MM.1S (cell line): ENCODE measurements around the gene NUTF2.

Experiments
- DNase-seq: peaks from one replicate; pipeline ENCODE4 v3.0.0-alpha.2; 2015
- H2AFZ ChIP-seq: fragments of 300-600 bp; sonication (generic); 2 replicates; pipeline ENCODE4 v1.6.0; 2016; ENCODE audit warnings: antibody characterized with exemption, low read length
- H3F3A ChIP-seq: fragments of 300-600 bp; sonication (generic); 2 replicates; pipeline ENCODE4 v1.6.1; 2016; ENCODE audit warnings: mild to moderate bottlenecking, antibody characterized with exemption, low read length, moderate library complexity, mixed read lengths; ENCODE audit not compliant: insufficient read depth
- H3K27ac ChIP-seq: fragments of 300-600 bp; sonication (generic); 2 replicates; pipeline ENCODE4 v1.5.1; 2016; ENCODE audit warnings: mild to moderate bottlenecking, low read length
- H3K27me3 ChIP-seq: fragments of 300-600 bp; sonication (generic); replicated peaks from 2 replicates; pipeline ENCODE4 v1.6.0; 2016; ENCODE audit warnings: low read length; ENCODE audit not compliant: insufficient read depth
- H3K36me3 ChIP-seq: fragments of 300-600 bp; sonication (generic); replicated peaks from 2 replicates; pipeline ENCODE4 v1.6.1; 2016; ENCODE audit warnings: mild to moderate bottlenecking, low read length, mixed read lengths; ENCODE audit not compliant: insufficient read depth
- H3K4me1 ChIP-seq: fragments of 300-600 bp; sonication (generic); 2 replicates; pipeline ENCODE4 v1.6.1; 2016; ENCODE audit warnings: low read length, mixed read lengths
- H3K4me2 ChIP-seq: fragments of 300-600 bp; sonication (generic); 2 replicates; pipeline ENCODE4 v1.6.0; 2016; ENCODE audit warnings: low read depth, low read length
- H3K4me3 ChIP-seq: fragments of 300-600 bp; sonication (generic); 2 replicates; pipeline ENCODE4 v1.5.1; 2016; ENCODE audit warnings: low read length, mixed read lengths
- H3K79me2 ChIP-seq: fragments of 300-600 bp; sonication (generic); 2 replicates; pipeline ENCODE4 v1.6.1; 2016; ENCODE audit warnings: mixed run types, low read length, mixed read lengths
- H3K9ac ChIP-seq: fragments of 300-600 bp; sonication (generic); 2 replicates; pipeline ENCODE4 v1.6.1; 2016; ENCODE audit warnings: low read length, mixed read lengths
- H3K9me2 ChIP-seq: fragments of 300-600 bp; sonication (generic); replicated peaks from 2 replicates; pipeline ENCODE4 v1.6.1; 2016; ENCODE audit warnings: mild to moderate bottlenecking, low read length, mixed read lengths; ENCODE audit not compliant: insufficient read depth
- H3K9me3 ChIP-seq: fragments of 300-600 bp; sonication (generic); replicated peaks from 2 replicates; pipeline ENCODE4 v1.6.1; 2016; ENCODE audit warnings: mild to moderate bottlenecking, low read length, mixed read lengths; ENCODE audit not compliant: insufficient read depth
- H4K20me1 ChIP-seq: fragments of 300-600 bp; sonication (generic); 2 replicates; pipeline ENCODE4 v1.6.1; 2016; ENCODE audit warnings: mild to moderate bottlenecking, low read length, moderate library complexity, mixed read lengths; ENCODE audit not compliant: insufficient read depth
- CTCF ChIP-seq: fragments of 300-600 bp; sonication (generic); IDR thresholded peaks from 2 replicates; pipeline ENCODE4 v1.5.1; 2016; ENCODE audit warnings: antibody characterized with exemption, low read length, mixed read lengths
- EZH2 ChIP-seq: fragments of 300-600 bp; sonication (generic); optimal IDR thresholded peaks from 2 replicates; pipeline ENCODE3; 2017; ENCODE audit warnings: low read depth, mild to moderate bottlenecking, antibody characterized with exemption, low read length, mixed read lengths
- EZH2phosphoT487 ChIP-seq: fragments of 300-600 bp; sonication (generic); IDR thresholded peaks from 2 replicates; pipeline ENCODE4 v1.6.1; 2018; ENCODE audit warnings: antibody characterized with exemption, low read length

The NUTF2 gene

GRCh38 chr16:67842509-67843342 is 4.0 kb upstream of the NUTF2 start:
- peaks cover 25% of the 10 kb centered on the region for H3K4me1 ChIP-seq
- peak overlapping the region; percentile 38; the same call in 1 of the 2 replicates for H3K9ac ChIP-seq
- TF ChIP-seq CTCF (peak; percentile 48), EZH2 (no peak), EZH2phosphoT487 (no peak)
- H4K20me1 ChIP-seq: no peaks in the 10 kb centered on the region
- peaks cover 46% of the 10 kb centered on the region for H3K79me2 ChIP-seq
- peak overlapping the region; percentile 83 for H3K4me3 ChIP-seq
- peak overlapping the region; percentile 82 for H2AFZ ChIP-seq
- H3K4me2 ChIP-seq: peak overlapping the region; percentile 97
- DNase-seq: peak; percentile 61
- H3K36me3 ChIP-seq: no peaks in the 10 kb centered on the region
- no peaks in the 10 kb centered on the region for H3K9me3 ChIP-seq
- peak overlapping the region; percentile 51; the same call in 1 of the 2 replicates for H3K27ac ChIP-seq
- peaks cover 33% of the 10 kb centered on the region for H3F3A ChIP-seq
- no peaks in the 10 kb centered on the region for H3K9me2 ChIP-seq
- no peaks in the 10 kb centered on the region for H3K27me3 ChIP-seq

GRCh38 chr16:67843343-67843765 is 3.4 kb upstream of the NUTF2 start:
- Histone ChIP-seq H3K4me2 (peak overlapping the region; percentile 97), H3K9me2 (no peaks in the 10 kb centered on the region), H3K36me3 (no peaks in the 10 kb centered on the region), H3K27ac (no peak overlapping the region; the same call in 1 of the 2 replicates), H3F3A (peaks cover 33% of the 10 kb centered on the region), H3K9me3 (no peaks in the 10 kb centered on the region), H3K27me3 (no peaks in the 10 kb centered on the region), H3K4me3 (peak overlapping the region; percentile 83), H3K4me1 (peaks cover 25% of the 10 kb centered on the region), H3K9ac (peak overlapping the region; percentile 38; the same call in 1 of the 2 replicates), H4K20me1 (no peaks in the 10 kb centered on the region), H2AFZ (peak overlapping the region; percentile 82; the same call in 1 of the 2 replicates), H3K79me2 (peaks cover 52% of the 10 kb centered on the region)
- TF ChIP-seq EZH2phosphoT487: no peak
- TF ChIP-seq EZH2: no peak
- no peak for TF ChIP-seq CTCF
- DNase-seq: no peak

- Histone ChIP-seq H3K4me3 (no peak overlapping the region), H3F3A (peaks cover 33% of the 10 kb centered on the region), H3K36me3 (no peaks in the 10 kb centered on the region), H3K4me1 (peaks cover 25% of the 10 kb centered on the region), H3K79me2 (peaks cover 64% of the 10 kb centered on the region), H4K20me1 (no peaks in the 10 kb centered on the region), H3K27me3 (no peaks in the 10 kb centered on the region), H3K4me2 (0 out of 2 replicates have a peak overlapping the region, but pooled peaks have one; percentile 97), H3K9me2 (no peaks in the 10 kb centered on the region), H3K9me3 (no peaks in the 10 kb centered on the region), H3K9ac (no peak overlapping the region), H2AFZ (no peak overlapping the region), H3K27ac (no peak overlapping the region)
- TF ChIP-seq EZH2phosphoT487 (no peak), CTCF (no peak), EZH2 (no peak)
- DNase-seq: no peak
These were observed 2.2 kb upstream of the NUTF2 start for GRCh38 chr16:67844497-67844896.
